Keratinocyte (primary cell): ENCODE results near the gene GFAP. TPM values are rescaled to one million over a fixed set of nuclear protein-coding genes. Genes with fewer than 3 reads are reported as not detected.

ENCODE experiments used
- DNase-seq: peaks from one replicate; pipeline ENCODE4 v3.0.0-alpha.2; 2011; ENCODE audit warnings: low read depth, missing footprints, low spot score
- FAIRE-seq: peaks from 2 replicates; lab custom pipeline; 2011; peaks lifted over from hg19 to GRCh38; lab: Jason Lieb, UNC
- H2AFZ ChIP-seq: 2 replicates; pipeline ENCODE4 v1.6.0; 2012; ENCODE audit warnings: low read length, control low read depth, inconsistent platforms; ENCODE audit not compliant: control insufficient read depth
- H3K27ac ChIP-seq: 2 replicates; pipeline ENCODE4 v1.5.1; 2011; ENCODE audit warnings: low read length; ENCODE audit not compliant: control insufficient read depth, insufficient read depth
- H3K27me3 ChIP-seq: 3 replicates; pipeline ENCODE4 v1.6.0; 2011; ENCODE audit warnings: low read length; ENCODE audit not compliant: control insufficient read depth, insufficient read depth; ENCODE audit errors: extremely low read depth
- H3K36me3 ChIP-seq, 2 experiments: 2 replicates in 1 of 2; 3 replicates in 1 of 2; pipeline ENCODE4 v1.5.1; 2011; ENCODE audit warnings: low read length in 2 of 2, mild to moderate bottlenecking in 1 of 2; ENCODE audit not compliant: control insufficient read depth in 2 of 2, insufficient read depth in 2 of 2; ENCODE audit errors: extremely low read depth in 1 of 2
- H3K4me1 ChIP-seq: 3 replicates; pipeline ENCODE4 v1.5.1; 2011; ENCODE audit warnings: low read length; ENCODE audit not compliant: control insufficient read depth, insufficient read depth; ENCODE audit errors: extremely low read depth
- H3K4me2 ChIP-seq: 3 replicates; pipeline ENCODE4 v1.6.0; 2011; ENCODE audit warnings: low read depth, low read length; ENCODE audit not compliant: control insufficient read depth, insufficient read depth; ENCODE audit errors: extremely low read depth
- H3K4me3 ChIP-seq, 3 experiments: fragments of 200-600 bp in 1 of 3; sonication (generic) in 1 of 3; 2 replicates in 2 of 3; 3 replicates in 1 of 3; pipeline ENCODE4 v1.5.1; 2011 to 2016; ENCODE audit warnings: low read length in 3 of 3, mild to moderate bottlenecking in 3 of 3, control low read depth in 2 of 3, inconsistent platforms in 1 of 3, low read depth in 1 of 3, mixed read lengths in 1 of 3, mixed run types in 1 of 3, moderate library complexity in 1 of 3; ENCODE audit not compliant: control insufficient read depth in 2 of 3, insufficient read depth in 2 of 3; ENCODE audit errors: extremely low read depth in 1 of 3
- H3K79me2 ChIP-seq: 2 replicates; pipeline ENCODE4 v1.6.0; 2012; ENCODE audit warnings: low read length; ENCODE audit not compliant: control insufficient read depth, insufficient read depth
- H3K9ac ChIP-seq: 3 replicates; pipeline ENCODE4 v1.6.0; 2011; ENCODE audit warnings: low read length; ENCODE audit not compliant: control insufficient read depth, insufficient read depth; ENCODE audit errors: extremely low read depth
- H3K9me1 ChIP-seq: 3 replicates; pipeline ENCODE4 v1.6.0; 2011; ENCODE audit warnings: low read length; ENCODE audit not compliant: control insufficient read depth, insufficient read depth; ENCODE audit errors: extremely low read depth
- H3K9me3 ChIP-seq: 2 replicates; pipeline ENCODE4 v1.5.1; 2012; ENCODE audit warnings: low read depth, low read length; ENCODE audit not compliant: control insufficient read depth
- H4K20me1 ChIP-seq: 3 replicates; pipeline ENCODE4 v1.6.0; 2011; ENCODE audit warnings: low read length; ENCODE audit not compliant: control insufficient read depth, insufficient read depth; ENCODE audit errors: extremely low read depth
- EZH2 ChIP-seq: IDR thresholded peaks from one replicate; pipeline ENCODE4 v1.6.1; 2012; ENCODE audit warnings: inconsistent platforms, mild to moderate bottlenecking, low read length, moderate library complexity
- dilution Hi-C: fragments of 300-500 bp; cut with MboI; formaldehyde crosslinking; loops from one replicate; pipeline ENCODE4 v1.7.0; 2020; ENCODE audit warnings: low sequenced_read_pairs; ENCODE audit not compliant: extremely low pct_ligation_motif_present
- polyA plus RNA-seq, 5 experiments: library from polyadenylated mRNA; depleted of rRNA in 3 of 5; stranded (reverse) in 3 of 5; stranded (forward) in 1 of 5; unstranded in 1 of 5; fragments of >200 nt; gene quantifications; 1 replicate in 1 of 5; 2 replicates in 3 of 5; 3 replicates in 1 of 5; pipeline versions ENCODE4 v1.2.1 to v1.2.3, GENCODE V29; 2011 to 2012; ENCODE audit warnings: missing spikeins in 2 of 5, low read depth in 1 of 5, low replicate concordance in 1 of 5
- TF ChIP-seq, protein P1 (sequence below), 3 experiments: IDR thresholded peaks in 1 of 3; conservative IDR thresholded peaks in 1 of 3; optimal IDR thresholded peaks in 1 of 3; 2 replicates in 2 of 3; 3 replicates in 1 of 3; pipeline versions ENCODE3 to v1.5.1; 2011; ENCODE audit warnings: low read length in 3 of 3, mild to moderate bottlenecking in 3 of 3, moderate library complexity in 2 of 3, control low read depth in 1 of 3, inconsistent platforms in 1 of 3; ENCODE audit not compliant: insufficient read depth in 2 of 3; ENCODE audit errors: extremely low read depth in 1 of 3

The GFAP gene
- polyA plus RNA-seq, 1 donor (not counting 4 experiments of a cell fraction or from before 2014, with no cell fraction given) = 0.14 TPM

DNA sequence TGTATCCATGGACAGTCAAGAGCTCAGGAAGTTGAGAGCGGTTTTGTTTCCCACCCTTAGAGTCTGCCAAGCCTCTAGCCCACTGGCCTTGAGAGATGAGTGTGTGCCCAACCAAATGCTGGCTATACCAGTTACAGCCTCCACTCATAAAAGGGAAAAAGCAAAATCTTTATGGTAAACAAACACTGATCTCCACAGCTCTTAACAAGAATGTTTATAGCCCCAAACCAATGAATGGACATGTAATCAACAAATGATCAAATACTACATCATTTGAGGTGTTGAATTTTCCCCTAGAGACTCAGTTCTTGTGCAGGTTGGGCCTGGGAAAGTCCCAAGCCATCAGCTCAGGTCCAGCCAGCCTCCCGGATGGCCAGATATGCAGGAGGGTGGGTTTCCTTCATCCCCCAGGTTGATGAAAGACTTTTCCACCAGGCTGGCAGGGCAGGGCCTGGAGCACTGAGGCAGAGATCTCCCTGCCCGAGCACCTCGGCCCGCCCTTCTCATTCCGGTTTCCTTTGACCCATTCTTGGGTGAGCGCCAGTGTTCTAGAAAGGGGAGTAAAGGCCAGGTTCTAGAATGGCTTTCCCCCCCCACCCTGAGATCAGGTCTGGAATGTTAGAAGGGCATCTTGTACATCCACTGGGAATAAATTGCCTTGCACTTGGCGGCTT lies 12.2 kb downstream of the GFAP start:
- Histone ChIP-seq H4K20me1 (no peaks in the 10 kb centered on the region), H3K9me3 (no peaks in the 10 kb centered on the region), H3K4me1 (peaks cover 21% of the 10 kb centered on the region), H3K27me3 (no peaks in the 10 kb centered on the region), H3K4me3 (no peak overlapping the region), H3K27ac (no peak overlapping the region), H3K4me2 (no peak overlapping the region), H2AFZ (no peak overlapping the region), H3K9me1 (no peaks in the 10 kb centered on the region), H3K79me2 (peaks cover 10% of the 10 kb centered on the region), H3K9ac (no peak overlapping the region), H3K36me3 (no peaks in the 10 kb centered on the region)
- DNase-seq = no peak
- no peak for TF ChIP-seq EZH2
- TF ChIP-seq, protein P1, sequence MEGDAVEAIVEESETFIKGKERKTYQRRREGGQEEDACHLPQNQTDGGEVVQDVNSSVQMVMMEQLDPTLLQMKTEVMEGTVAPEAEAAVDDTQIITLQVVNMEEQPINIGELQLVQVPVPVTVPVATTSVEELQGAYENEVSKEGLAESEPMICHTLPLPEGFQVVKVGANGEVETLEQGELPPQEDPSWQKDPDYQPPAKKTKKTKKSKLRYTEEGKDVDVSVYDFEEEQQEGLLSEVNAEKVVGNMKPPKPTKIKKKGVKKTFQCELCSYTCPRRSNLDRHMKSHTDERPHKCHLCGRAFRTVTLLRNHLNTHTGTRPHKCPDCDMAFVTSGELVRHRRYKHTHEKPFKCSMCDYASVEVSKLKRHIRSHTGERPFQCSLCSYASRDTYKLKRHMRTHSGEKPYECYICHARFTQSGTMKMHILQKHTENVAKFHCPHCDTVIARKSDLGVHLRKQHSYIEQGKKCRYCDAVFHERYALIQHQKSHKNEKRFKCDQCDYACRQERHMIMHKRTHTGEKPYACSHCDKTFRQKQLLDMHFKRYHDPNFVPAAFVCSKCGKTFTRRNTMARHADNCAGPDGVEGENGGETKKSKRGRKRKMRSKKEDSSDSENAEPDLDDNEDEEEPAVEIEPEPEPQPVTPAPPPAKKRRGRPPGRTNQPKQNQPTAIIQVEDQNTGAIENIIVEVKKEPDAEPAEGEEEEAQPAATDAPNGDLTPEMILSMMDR (optimal IDR thresholded peaks at IDR 0.05 in 1 of 3, IDR thresholded peaks at IDR 0.05 in 1 of 3, conservative IDR thresholded peaks at IDR 0.05 in 1 of 3; ENCODE audit: extremely low read depth in 1 of 3, insufficient read depth in 2 of 3, low read length in 3 of 3) = no peak
- dilution Hi-C loops = loop anchor here (25.0 kb wide), 1 partner anchor 109 kb away; no protein-coding TSS in a partner anchor
- FAIRE-seq = no peak

DNA sequence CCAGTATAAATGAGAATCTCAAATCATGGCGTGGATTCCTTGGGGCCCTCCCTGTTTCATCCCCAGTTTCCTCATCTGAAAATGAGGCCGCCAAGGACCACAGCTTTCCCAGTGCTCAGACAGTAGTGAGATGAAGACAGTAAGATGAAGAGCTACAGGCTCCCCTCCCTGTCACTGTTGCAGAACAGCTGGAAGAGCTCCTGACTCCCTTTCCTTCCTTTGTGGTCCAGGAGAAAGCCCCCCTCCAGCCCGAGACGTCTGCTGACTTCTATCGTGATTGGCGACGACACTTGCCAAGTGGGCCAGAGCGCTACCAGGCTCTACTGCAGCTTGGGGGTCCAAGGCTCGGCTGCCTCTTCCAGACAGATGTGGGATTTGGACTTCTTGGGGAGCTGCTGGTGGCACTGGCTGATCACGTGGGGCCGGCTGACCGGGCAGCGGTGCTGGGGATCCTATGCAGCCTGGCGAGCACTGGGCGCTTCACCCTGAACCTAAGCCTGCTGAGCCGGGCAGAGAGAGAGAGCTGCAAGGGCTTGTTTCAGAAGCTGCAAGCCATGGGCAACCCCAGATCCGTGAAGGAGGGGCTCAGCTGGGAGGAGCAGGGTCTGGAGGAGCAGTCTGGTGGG lies 13.1 kb downstream of the GFAP start:
- peaks cover 20% of the 10 kb centered on the region for H3K79me2 ChIP-seq
- no peaks in the 10 kb centered on the region for H3K9me3 ChIP-seq
- dilution Hi-C loops = loop anchor here (25.0 kb wide), 1 partner anchor 110 kb away; no protein-coding TSS in a partner anchor
- H4K20me1 ChIP-seq = no peaks in the 10 kb centered on the region
- peaks cover 26% of the 10 kb centered on the region for H3K4me1 ChIP-seq
- H2AFZ ChIP-seq = no peak overlapping the region
- H3K27ac ChIP-seq = no peak overlapping the region
- FAIRE-seq (peak; percentile 26), DNase-seq (no peak)
- H3K27me3 ChIP-seq = no peaks in the 10 kb centered on the region
- no peak overlapping the region for H3K4me3 ChIP-seq
- no peaks in the 10 kb centered on the region for H3K36me3 ChIP-seq
- H3K4me2 ChIP-seq = no peak overlapping the region
- no peak for TF ChIP-seq EZH2
- TF ChIP-seq, protein P1 (optimal IDR thresholded peaks at IDR 0.05 in 1 of 3, IDR thresholded peaks at IDR 0.05 in 1 of 3, conservative IDR thresholded peaks at IDR 0.05 in 1 of 3; ENCODE audit: extremely low read depth in 1 of 3, insufficient read depth in 2 of 3, low read length in 3 of 3) = no peak
- H3K9me1 ChIP-seq = no peaks in the 10 kb centered on the region
- H3K9ac ChIP-seq = no peak overlapping the region
